Measurements from ENCODE around the gene LETM1. TPM values are rescaled to one million over a fixed set of nuclear protein-coding genes. Genes with fewer than 3 reads are reported as not detected.

LETM1 gene
- total and polyA plus RNA-seq, 2 experiments from 2014 or later: 23.3 to 68.9 TPM

DNA sequence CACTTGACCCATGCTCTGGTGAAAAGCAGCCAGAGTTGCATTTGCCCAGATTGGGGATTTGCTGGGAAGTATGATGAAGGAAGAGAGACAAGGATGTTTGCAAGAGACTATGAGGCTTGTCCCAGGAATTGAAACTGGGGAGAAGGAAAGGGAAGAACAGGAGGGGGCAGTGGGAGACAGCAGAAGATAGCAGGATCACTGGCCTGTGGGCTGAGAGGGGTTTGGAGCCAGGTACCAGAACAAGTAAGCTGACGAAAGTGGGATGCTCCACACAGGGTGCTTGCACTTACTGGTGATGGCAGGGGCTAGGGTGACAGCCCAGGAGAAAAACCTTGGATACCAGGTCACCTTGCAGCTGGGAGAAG lies 3.4 kb upstream of the LETM1 start:
- Histone ChIP-seq H3K27me3 (ENCODE audit: insufficient read depth) (peaks cover 89% of the 10 kb centered on the region), H3F3A (replicated peaks; ENCODE audit: low read depth) (peaks cover 8% of the 10 kb centered on the region; the same call in 1 of the 2 replicates), H3K4me1 (ENCODE audit: insufficient read depth) (peaks cover 7% of the 10 kb centered on the region; the same call in 1 of the 2 replicates), H3K79me2 (replicated peaks; ENCODE audit: insufficient read depth) (peaks cover 8% of the 10 kb centered on the region), H3K36me3 (ENCODE audit: insufficient read depth) (no peaks in the 10 kb centered on the region), H3K4me3 (no peak overlapping the region), H2AFZ (no peak overlapping the region), H4K20me1 (replicated peaks; ENCODE audit: insufficient read depth) (peaks cover 37% of the 10 kb centered on the region), H3K27ac (ENCODE audit: low read depth) (no peak overlapping the region), H3K4me2 (no peak overlapping the region), H3K9me2 (ENCODE audit: insufficient read depth) (no peaks in the 10 kb centered on the region)
- Mint-ChIP-seq H3K36me3 (ENCODE audit: low read depth) (no peaks in the 10 kb centered on the region; the same call in 2 of the 3 replicates), H3K27ac (no peak overlapping the region), H3K27me3 (ENCODE audit: insufficient read depth, low read depth, poor library complexity) (peaks cover 85% of the 10 kb centered on the region), H3K4me1 (peaks cover 13% of the 10 kb centered on the region; the same call in 2 of the 3 replicates), H3K4me3 (no peak overlapping the region), H3K9me3 (no peaks in the 10 kb centered on the region; the same call in 1 of the 3 replicates)
- no peak for TF ChIP-seq ZNF331 (CRISPR knock-in tag; IDR thresholded peaks at IDR 0.05; ENCODE audit: low read depth)
- no peak for TF ChIP-seq EZH2 (IDR thresholded peaks at IDR 0.05; ENCODE audit: low read depth, unreplicated experiment)
- peak in 1 of 2 experiments; percentile 33; a peak in 1 of 4 replicates for TF ChIP-seq CTCF (conservative IDR thresholded peaks at IDR 0.05; ENCODE audit: low read depth in 2 of 2)
- ATAC-seq: no peak
- no peak for DNase-seq (ENCODE audit: low spot score)

- H3K27ac ChIP-seq (ENCODE audit: low read depth): no peak overlapping the region
- peaks cover 12% of the 10 kb centered on the region for H3K4me1 Mint-ChIP-seq
- DNase-seq (ENCODE audit: low spot score): no peak
- peaks cover 7% of the 10 kb centered on the region; the same call in 1 of the 2 replicates for H3K4me1 ChIP-seq (ENCODE audit: insufficient read depth)
- H3K9me2 ChIP-seq (ENCODE audit: insufficient read depth): no peaks in the 10 kb centered on the region
- ATAC-seq: no peak
- H3K4me2 ChIP-seq: no peak overlapping the region
- H2AFZ ChIP-seq: no peak overlapping the region
- H3K27me3 Mint-ChIP-seq (ENCODE audit: insufficient read depth, low read depth, poor library complexity): peaks cover 73% of the 10 kb centered on the region
- H3K36me3 Mint-ChIP-seq (ENCODE audit: low read depth): peaks cover 5% of the 10 kb centered on the region; the same call in 2 of the 3 replicates
- H3F3A ChIP-seq (replicated peaks; ENCODE audit: low read depth): peaks cover 8% of the 10 kb centered on the region; the same call in 1 of the 2 replicates
- H3K4me3 Mint-ChIP-seq: no peak overlapping the region
- peaks cover 42% of the 10 kb centered on the region for H4K20me1 ChIP-seq (replicated peaks; ENCODE audit: insufficient read depth)
- no peaks in the 10 kb centered on the region for H3K36me3 ChIP-seq (ENCODE audit: insufficient read depth)
- H3K9me3 Mint-ChIP-seq: no peaks in the 10 kb centered on the region; the same call in 1 of the 3 replicates
- TF ChIP-seq STAT1 (IDR thresholded peaks at IDR 0.05; ENCODE audit: unreplicated experiment) (no peak), REST (IDR thresholded peaks at IDR 0.05; ENCODE audit: unreplicated experiment) (no peak), EZH2 (IDR thresholded peaks at IDR 0.05; ENCODE audit: low read depth, unreplicated experiment) (no peak), JUNB (IDR thresholded peaks at IDR 0.05; ENCODE audit: unreplicated experiment) (no peak), POLR2AphosphoS5 (IDR thresholded peaks at IDR 0.05; ENCODE audit: low read depth) (no peak), CTCF (conservative IDR thresholded peaks at IDR 0.05; ENCODE audit: low read depth in 2 of 2) (no peak), CREB1 (CRISPR knock-in tag; IDR thresholded peaks at IDR 0.05; ENCODE audit: low read depth) (no peak)
- peaks cover 74% of the 10 kb centered on the region for H3K27me3 ChIP-seq (ENCODE audit: insufficient read depth)
- peaks cover 22% of the 10 kb centered on the region for H3K79me2 ChIP-seq (replicated peaks; ENCODE audit: insufficient read depth)
- no peak overlapping the region for H3K27ac Mint-ChIP-seq
- no peak overlapping the region for H3K4me3 ChIP-seq
These were observed 2.0 kb upstream of the LETM1 start for GRCh38 chr4:1857931-1858330.

Data from GM23338 (cell line).